CD4-positive, alpha-beta T cell treated with Interleukin-2 at 100 ng/mL for 4 hours (primary cell): Measurements from ENCODE around the gene C19orf47.
A peak's percentile ranks its signal among the peaks of the same experiment; 100 is the strongest.

ENCODE experiments used
- DNase-seq: peaks from one replicate; pipeline ENCODE4 v3.0.0-alpha.2; 2020; ENCODE audit warnings: low spot score

C19orf47 gene

GRCh38 chr19:40281381-40282208, 66.6 kb downstream of the C19orf47 start:
- DNase-seq: no peak

GRCh38 chr19:40280608-40281221, 67.5 kb downstream of the C19orf47 start:
- no peak for DNase-seq

- DNase-seq: no peak
Observed at GRCh38 chr19:40279761-40280607, 68.2 kb downstream of the C19orf47 start.

- DNase-seq: no peak
Observed at GRCh38 chr19:40279120-40279551, 69.1 kb downstream of the C19orf47 start.

GRCh38 chr19:40278361-40279035, 69.7 kb downstream of the C19orf47 start:
- DNase-seq: no peak

GRCh38 chr19:40277356-40278059, 70.7 kb downstream of the C19orf47 start:
- DNase-seq: no peak

GRCh38 chr19:40274585-40275544, 73.3 kb downstream of the C19orf47 start:
- DNase-seq: peak; percentile 5

GRCh38 chr19:40273469-40274360, 74.5 kb downstream of the C19orf47 start:
- no peak for DNase-seq

GRCh38 chr19:40272261-40272660, 75.9 kb downstream of the C19orf47 start:
- DNase-seq: no peak

GRCh38 chr19:40271706-40272105, 76.5 kb downstream of the C19orf47 start:
- no peak for DNase-seq

GRCh38 chr19:40270362-40271089, 77.7 kb downstream of the C19orf47 start:
- DNase-seq: no peak
